HCT116 (cell line): ENCODE data around the gene STRIT1.

Experiments used
- ATF3 ChIP-seq: IDR thresholded peaks from 2 replicates; pipeline ENCODE4 v1.6.1; 2012
- CEBPB ChIP-seq: IDR thresholded peaks from 2 replicates; pipeline ENCODE4 v1.6.1; 2012; ENCODE audit warnings: low read depth
- CTCF ChIP-seq, 3 experiments: fragments of 200-600 bp in 1 of 3; sonication (generic) in 1 of 3; IDR thresholded peaks in 2 of 3; conservative IDR thresholded peaks in 1 of 3; 2 replicates each; pipeline ENCODE4 v1.5.1; 2012 to 2017; ENCODE audit warnings: low read depth in 2 of 3, low read length in 2 of 3, antibody characterized with exemption in 1 of 3, borderline replicate concordance in 1 of 3, control low read depth in 1 of 3, mild to moderate bottlenecking in 1 of 3, mixed read lengths in 1 of 3, mixed run types in 1 of 3, moderate library complexity in 1 of 3; ENCODE audit not compliant: insufficient read depth in 1 of 3
- EGR1 ChIP-seq: IDR thresholded peaks from 2 replicates; pipeline ENCODE4 v1.6.1; 2012; ENCODE audit warnings: low read depth
- EZH2 ChIP-seq: fragments of 200-600 bp; sonication (generic); IDR thresholded peaks from 2 replicates; pipeline ENCODE4 v1.6.1; 2017; ENCODE audit warnings: antibody characterized with exemption, mixed run types
- JUND ChIP-seq: IDR thresholded peaks from 2 replicates; pipeline ENCODE4 v1.6.1; 2012
- MAX ChIP-seq: IDR thresholded peaks from 2 replicates; pipeline ENCODE4 v1.6.1; 2012
- POLR2A ChIP-seq: IDR thresholded peaks from 2 replicates; pipeline ENCODE4 v1.7.0; 2011; ENCODE audit warnings: borderline replicate concordance; ENCODE audit not compliant: insufficient read depth, insufficient read length; ENCODE audit errors: extremely low read depth
- POLR2AphosphoS5 ChIP-seq: IDR thresholded peaks from 2 replicates; pipeline ENCODE4 v1.6.1; 2011; ENCODE audit warnings: mild to moderate bottlenecking, low read depth, low read length, moderate library complexity
- SRF ChIP-seq: IDR thresholded peaks from 2 replicates; pipeline ENCODE4 v1.6.1; 2012; ENCODE audit warnings: low read depth
- TCF7L2 ChIP-seq: IDR thresholded peaks from 2 replicates; pipeline ENCODE4 v1.7.0; 2011; ENCODE audit warnings: borderline replicate concordance, inconsistent platforms; ENCODE audit not compliant: insufficient read depth, insufficient read length; ENCODE audit errors: extremely low read depth
- YY1 ChIP-seq: IDR thresholded peaks from 2 replicates; pipeline ENCODE4 v1.6.1; 2011; ENCODE audit warnings: low read length, low read depth, moderate library complexity, mild to moderate bottlenecking; ENCODE audit not compliant: insufficient replicate concordance; ENCODE audit errors: extremely low read depth
- ZBTB33 ChIP-seq: IDR thresholded peaks from 2 replicates; pipeline ENCODE4 v1.6.1; 2011; ENCODE audit warnings: mild to moderate bottlenecking, low read length, moderate library complexity; ENCODE audit not compliant: insufficient replicate concordance; ENCODE audit errors: extremely low read depth
- ZNF274 ChIP-seq: fragments of 200-500 bp; sonication (Bioruptor generic); IDR thresholded peaks from 2 replicates; pipeline ENCODE4 v1.6.1; 2014; ENCODE audit warnings: mild to moderate bottlenecking, low read depth, low read length, inconsistent platforms

- no peak for TF ChIP-seq CTCF (IDR thresholded peaks at IDR 0.05 in 2 of 3, conservative IDR thresholded peaks at IDR 0.05 in 1 of 3; ENCODE audit: borderline replicate concordance in 1 of 3, insufficient read depth in 1 of 3, low read depth in 2 of 3, low read length in 2 of 3)
- no peak for TF ChIP-seq YY1
- TF ChIP-seq POLR2A, result no peak
- no peak for TF ChIP-seq ZNF274
- TF ChIP-seq ZBTB33, result no peak
- no peak for TF ChIP-seq SRF
- TF ChIP-seq POLR2AphosphoS5, result no peak
- TF ChIP-seq CEBPB, result no peak
- TF ChIP-seq ATF3, result no peak
- no peak for TF ChIP-seq JUND
- TF ChIP-seq EZH2, result no peak
- no peak for TF ChIP-seq TCF7L2
- no peak for TF ChIP-seq MAX
- TF ChIP-seq EGR1, result no peak
Observed at GRCh38 chr3:155248531-155249187, 44.8 kb downstream of the STRIT1 start.
